Transverse colon (tissue), 3 donors: Measurements from ENCODE around the gene NUP153.

Experiments used
- CTCF ChIP-seq, 5 experiments: fragments of 200-600 bp in 3 of 5; fragments of 450-650 bp in 2 of 5; sonication (generic) in 3 of 5; IDR thresholded peaks; 1 replicate in 2 of 5; 2 replicates in 3 of 5; pipeline ENCODE4 v1.5.1; 2016 to 2017; ENCODE audit warnings: antibody characterized with exemption in 5 of 5, inconsistent platforms in 3 of 5, mild to moderate bottlenecking in 2 of 5, moderate library complexity in 1 of 5
- EP300 ChIP-seq: sonication (generic); formaldehyde crosslinking; IDR thresholded peaks from one replicate; pipeline ENCODE4 v1.6.1; 2017; ENCODE audit warnings: antibody characterized with exemption, low read depth

- TF ChIP-seq CTCF (IDR thresholded peaks at IDR 0.05) (no peak), EP300 (no peak)
Measured at GRCh38 chr6:17633465-17634188, 73.1 kb downstream of the NUP153 start.
